ENCODE measurements around the gene NSUN2.
A peak's percentile ranks its signal among the peaks of the same experiment; 100 is the strongest.

Gene NSUN2

DNA sequence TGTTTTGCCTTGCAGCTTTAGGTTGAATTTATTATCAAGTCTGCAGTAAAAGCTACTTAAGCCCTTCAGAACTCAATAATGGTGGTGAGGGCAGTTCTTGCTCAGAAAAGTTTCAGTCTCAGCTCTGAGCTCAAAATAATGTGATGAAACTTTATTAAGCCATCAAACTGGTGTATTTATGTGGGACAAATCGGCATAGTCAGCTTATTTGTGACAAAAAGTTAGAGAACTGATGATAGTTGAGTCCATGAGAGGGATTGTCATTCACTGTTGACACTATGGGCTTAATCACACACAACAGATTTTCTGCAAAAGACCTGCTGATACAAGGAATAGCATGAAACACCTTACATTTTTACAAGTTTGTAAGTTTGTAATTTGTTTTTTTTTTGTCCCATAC lies 9.8 kb upstream of the NSUN2 start:
- DNase-seq: no peak

DNA sequence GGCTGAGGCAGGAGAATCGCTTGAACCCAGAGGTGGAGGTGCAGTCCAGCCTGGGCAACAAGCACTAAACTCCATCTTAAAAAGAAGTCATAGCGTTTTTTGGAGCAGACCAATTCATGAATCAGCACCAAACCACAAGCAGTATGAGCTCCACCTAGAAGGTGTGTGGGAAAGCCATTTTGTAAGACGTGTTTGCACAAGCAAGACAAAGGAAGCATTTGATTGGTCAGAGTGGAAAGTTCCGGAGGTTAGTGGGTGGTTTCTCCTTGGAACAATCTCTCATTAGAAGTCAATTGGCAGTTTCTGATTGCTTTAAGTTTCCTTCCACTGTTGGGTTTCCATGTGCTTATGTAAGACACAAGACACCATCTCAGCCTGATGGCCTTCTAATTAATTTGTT lies 5.4 kb upstream of the NSUN2 start:
- DNase-seq: no peak

DNA sequence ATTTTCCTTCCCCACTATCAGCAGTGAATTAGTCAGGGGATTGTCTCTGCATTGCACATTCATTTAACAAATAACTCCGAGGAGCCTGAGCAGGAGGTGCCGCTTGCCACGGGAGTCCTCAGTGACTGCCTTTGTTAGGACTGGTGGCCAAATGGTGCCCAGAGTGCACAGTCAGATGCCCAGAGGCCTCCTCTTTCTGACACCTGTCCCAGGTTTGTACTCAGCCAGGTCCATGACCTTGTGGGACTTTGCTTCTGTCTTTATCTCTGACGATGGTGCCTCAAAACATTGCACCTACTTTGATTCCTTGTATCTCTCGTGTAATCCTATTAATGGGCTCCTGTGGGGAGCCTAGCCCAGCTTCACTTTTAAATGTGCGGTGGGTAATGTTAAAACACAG lies 4.7 kb upstream of the NSUN2 start:
- DNase-seq: no peak

DNA sequence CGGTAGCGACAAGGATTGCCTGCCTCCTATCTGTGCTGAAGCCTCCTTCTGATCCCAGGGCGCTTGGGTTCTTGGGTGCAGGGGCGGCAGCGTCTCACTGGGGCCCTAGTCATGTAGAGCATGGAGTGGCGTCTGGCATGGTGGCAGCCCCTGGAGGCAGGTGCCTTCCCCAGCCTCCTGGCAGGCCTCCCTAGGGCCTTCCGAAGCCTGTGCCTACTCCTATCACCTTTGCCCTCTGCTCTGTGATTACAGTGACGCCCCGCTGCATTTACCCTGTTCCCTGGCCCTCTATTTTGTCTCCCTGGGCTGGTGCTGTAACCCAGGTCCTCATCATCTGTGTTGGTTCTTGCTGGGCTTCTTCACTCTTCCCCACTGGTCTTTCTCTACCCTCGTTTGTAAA lies 4.2 kb upstream of the NSUN2 start:
- no peak for DNase-seq

DNA sequence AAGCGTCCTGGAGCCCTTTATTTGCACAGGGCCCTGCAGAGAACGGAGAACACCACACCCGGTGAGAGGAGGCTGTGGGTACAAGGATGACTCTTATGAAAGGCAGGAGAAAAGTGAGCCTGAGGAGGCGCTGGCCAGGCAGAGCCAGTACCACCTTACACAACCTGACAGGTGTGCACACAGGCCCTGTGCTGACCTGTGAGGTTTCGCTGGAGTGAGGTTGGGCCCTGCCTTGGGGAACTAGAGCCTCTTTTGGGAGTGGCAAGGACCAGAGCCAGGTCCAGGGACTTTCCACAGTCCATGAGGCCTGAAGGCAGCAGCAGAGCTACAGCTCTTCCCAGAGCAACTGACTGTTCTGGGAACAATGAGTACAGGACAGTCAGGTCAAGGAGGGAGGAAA lies 3.4 kb upstream of the NSUN2 start:
- DNase-seq: peak; percentile 34

DNA sequence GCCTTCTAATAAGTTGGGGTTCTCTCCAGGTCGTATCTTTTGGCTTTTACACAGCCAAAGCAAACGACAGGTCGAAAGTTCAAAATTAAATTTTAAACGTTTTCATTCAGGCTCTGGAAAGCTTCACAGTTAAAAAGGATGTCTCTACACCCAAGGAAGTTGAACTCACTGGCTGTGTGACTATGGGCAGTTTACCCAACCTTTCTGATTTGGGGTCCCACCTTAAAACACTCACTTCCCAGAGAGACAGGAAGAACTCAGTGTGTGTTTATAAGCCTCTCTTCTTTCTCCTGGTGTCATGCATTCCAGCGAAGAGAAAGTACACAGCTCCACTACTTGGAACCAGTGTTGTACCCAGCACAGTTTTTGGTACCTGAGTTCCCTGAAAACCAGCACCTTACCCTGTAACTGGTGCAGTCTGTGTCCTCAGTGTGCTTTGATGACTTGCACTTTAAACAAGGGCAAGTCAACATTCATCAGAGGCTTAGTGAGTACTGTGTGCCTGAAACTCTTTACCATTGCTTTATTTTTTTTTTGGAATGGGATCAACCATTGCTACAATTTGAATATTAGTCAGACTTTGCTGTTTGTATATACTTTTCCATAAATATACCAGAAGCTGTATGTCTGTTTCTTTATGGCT lies 2.1 kb upstream of the NSUN2 start:
- no peak for DNase-seq

DNA sequence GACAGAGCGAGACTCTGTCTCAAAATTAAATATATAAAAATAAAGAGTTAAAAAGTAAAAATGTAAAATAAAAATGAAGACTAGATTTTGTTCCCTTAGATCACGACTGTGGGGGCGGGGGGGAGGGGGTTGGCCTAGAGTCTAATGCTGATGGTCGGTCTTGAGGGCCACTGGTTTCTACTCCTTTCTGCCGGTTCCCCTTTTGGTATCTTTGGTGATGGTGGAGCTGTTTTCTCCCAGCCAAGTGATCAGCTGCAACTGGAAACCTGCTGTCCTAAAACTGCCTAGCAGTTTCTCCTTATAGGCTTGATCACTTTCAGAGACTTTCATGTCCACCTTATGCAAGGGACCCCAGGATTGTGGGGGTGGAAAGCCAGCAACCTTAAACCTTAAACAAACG lies 1.5 kb upstream of the NSUN2 start:
- no peak for DNase-seq

DNA sequence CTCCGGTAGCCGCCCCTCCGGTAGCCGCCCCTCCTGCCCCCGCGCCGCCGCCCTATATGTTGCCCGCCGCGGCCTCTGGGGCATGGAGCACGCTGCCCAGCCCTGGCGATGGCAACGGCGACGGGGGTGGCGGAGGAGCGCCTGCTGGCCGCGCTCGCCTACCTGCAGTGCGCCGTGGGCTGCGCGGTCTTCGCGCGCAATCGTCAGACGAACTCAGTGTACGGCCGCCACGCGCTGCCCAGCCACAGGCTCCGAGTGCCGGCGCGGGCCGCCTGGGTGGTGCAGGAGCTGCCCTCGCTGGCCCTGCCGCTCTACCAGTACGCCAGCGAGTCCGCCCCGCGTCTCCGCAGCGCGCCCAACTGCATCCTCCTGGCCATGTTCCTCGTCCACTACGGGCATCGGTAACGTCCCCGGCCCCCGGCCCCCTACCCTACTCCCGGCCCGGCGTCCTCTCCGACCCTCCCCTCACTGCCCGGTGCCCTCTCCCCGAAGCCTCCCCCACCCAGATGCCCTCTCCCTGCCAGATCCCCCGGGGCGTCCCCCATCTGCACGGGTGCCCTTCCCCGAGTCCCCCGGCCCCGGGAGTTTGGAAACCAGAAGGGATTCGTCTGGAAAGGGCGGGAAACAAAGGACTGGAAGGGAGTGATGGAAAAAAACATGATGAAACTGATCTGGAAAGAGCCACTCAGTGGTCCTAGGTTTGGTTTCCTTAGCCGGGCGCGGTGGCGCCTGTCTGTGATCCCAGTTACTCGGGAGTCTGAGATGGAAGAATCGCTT lies 813 bp upstream of the NSUN2 start:
- peak; percentile 37 for DNase-seq

DNA sequence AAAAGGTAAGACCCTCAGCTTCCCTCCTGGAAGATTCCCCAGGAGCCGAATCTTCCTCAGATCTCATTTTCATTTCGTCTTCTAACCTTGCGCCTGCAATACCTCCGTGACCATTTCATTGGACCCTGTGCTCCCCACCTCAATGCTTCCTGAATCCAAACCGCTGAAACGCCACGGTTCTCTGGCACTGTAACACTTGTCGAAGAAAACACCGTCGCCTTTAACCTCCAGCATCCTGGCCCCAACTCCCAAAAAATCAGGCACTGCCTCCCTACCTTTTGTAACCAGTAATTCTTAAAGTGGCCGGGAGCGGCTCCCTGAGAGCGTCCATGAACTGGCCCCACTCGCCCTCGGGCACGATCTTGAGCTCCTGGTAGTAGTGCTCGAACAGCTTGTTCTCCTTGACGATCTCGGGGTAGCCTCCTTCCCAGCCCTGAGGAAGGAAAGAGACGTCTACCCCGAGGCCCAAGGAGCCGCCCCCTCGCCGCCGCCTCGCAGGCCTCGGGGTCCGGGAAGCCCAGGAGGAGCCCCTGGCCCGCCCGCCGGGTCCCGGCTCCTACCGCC lies 438 bp downstream of the NSUN2 start:
- DNase-seq: no peak

DNA sequence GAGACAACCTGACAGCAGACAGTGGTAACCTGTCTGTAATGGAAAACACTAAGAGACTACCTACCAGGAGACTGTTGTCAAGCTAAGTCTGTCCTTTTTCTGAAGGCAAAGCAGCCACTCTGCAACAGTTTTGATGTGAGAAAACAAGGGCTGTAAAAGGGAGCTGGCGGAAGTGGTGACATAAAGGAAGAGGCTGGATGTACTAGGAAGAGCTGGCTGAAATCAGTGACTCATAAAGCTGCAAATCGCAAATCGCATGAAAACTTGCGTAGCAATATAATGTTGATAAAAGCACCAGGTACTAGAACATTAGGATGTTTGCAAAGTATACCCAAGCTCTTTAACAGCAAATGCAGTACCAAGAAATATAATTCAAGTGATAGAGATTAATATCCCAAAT lies 1.4 kb downstream of the NSUN2 start:
- no peak for DNase-seq

DNA sequence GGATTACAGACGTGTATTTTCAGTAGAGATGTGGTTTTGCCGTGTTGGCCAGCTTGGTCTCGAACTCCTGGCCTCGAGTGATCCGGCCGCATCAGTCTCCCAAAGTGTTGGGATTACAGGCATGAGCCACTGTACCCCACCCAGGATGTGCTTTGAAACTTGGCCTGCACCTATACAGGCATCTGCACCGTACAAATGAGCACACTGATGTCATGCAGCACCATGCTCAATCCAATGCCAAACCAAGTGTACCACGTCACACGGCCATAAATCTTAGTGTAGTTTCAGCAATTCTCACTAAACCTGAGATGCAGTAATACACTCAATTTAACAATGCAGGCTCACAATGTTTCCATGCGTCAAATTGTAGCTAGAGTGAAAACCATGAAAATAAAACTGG lies 6.3 kb downstream of the NSUN2 start:
- no peak for DNase-seq

DNA sequence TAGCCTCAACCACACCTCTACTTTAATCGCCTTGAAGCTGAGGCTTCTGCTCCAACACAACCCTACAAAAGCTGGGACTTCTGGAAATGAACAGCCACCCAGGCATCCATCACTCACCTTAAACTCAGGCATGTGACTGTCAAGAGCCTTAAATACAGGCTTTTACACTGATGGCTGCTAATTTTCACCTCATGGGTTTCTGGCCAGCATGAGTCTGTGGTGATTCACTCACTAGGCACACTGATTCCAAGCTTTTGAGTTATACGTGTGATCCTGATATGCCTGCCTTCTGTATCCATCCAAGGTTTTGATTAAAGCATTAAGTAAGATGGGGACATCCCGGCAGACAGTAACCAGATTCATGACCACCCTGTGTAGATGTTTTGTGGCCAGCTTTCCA lies 8.9 kb downstream of the NSUN2 start:
- DNase-seq: no peak

DNA sequence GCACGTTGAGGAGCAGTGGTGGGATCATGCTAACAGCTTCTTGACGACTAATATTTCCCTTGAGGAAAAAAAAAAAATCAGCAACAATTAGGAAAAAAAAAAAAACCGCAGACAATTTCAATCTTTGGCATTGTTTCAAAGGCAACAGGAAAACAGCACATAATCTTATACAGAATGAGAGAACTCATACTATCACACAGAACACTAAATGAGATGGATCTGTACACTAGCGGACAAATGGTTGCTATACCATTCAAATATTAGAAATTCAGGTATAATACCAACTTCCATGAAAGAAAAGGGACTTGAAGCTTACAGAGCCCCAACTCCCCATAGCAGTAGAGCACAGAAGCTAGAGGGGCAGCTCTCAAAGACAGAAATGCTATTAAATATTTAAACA lies 9.6 kb downstream of the NSUN2 start:
- no peak for DNase-seq

DNA sequence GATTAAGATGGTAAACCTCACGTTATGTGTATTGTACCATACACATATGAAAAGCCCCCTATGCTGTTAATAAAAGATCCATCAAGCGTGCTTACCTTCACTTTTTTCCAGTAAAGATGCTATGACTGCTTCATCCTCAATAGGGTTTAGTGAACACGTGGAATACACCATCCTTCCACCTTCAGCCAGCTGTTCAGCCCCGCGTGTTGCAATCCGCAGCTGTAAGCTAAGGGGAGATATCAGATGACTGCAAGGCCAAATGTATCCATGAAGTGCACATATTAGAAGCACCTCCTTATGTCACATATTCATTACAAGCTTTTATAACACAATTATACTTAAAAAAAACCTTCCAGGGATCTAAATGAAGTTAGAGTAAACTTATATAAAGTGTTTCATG lies 16.2 kb downstream of the NSUN2 start:
- DNase-seq: no peak

DNA sequence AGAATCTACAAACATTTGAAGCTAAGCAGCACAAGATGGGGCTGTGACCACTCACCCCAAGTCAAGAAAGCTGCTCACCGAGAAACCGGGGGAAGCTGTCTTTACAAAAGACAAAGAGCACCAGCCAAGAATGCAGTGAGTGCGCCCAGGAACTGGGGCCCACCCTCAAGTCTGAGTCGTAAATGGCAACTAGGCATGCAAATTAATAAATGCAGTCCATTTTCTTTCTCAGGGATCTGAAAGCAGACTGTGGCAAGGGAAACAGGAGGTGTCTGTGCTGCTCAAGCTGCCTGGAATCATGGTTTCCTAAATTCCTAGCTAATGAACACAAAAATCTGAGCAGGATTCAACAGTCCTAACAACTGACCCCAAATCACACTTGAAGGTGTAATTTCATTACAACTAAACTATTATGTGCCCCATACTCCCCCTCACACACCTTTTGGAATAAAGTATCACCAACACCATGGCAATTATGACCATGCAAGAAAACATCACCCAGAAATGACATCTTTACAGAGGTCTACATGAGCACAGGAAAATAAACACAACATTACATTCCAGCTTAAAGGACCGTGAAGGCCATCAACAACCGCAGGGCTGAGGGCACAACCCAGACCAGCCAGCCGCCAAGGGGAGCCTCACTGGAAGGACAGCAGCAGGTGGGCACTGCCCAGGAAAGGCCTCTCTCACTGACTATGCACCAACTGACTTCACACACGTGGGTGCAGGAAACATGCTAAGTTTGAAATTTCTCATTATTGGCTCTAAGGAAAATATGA lies 17.6 kb downstream of the NSUN2 start:
- no peak for DNase-seq

DNA sequence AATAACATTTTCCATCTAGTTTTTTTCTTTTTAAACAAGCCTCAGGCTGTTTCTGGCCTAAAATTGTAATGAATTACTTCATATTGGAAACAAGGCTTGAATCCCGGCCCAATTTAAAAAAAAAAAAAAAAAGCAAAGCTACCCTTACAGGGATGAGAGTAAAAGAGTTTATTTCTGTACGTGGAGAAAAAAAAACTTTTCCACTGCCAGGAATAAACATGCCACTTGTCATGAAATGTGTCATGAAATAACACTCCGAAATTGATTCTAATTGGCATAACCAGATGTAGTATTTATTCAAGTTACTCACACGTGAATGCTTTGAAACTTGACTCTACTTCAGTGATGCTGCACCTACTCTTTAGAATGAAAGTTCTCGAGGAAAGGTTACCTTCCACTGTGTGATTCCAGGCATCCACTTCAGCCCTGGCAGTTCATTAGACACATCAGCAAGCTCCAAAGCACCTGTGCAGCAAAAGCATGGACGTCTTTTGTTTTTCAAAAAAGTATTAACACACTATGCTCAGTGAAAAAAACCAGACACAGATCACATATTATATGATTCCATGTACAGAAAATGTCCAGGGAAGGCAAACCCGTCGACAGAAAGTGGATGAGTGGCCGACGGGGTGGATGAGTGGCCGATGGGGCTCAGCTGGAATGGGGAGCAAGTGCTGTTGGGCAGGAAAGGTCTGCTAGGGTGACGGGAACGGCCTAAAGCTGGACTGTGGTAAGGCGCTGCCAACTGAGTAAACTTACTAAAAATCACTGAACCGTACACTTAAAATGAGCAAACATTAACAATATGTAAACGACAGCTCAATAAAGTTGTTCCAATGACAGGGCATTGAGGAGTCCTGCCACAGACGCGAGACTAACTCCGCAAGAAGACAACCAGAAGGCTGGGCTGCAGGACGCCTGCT lies 21.2 kb downstream of the NSUN2 start:
- no peak for DNase-seq

DNA sequence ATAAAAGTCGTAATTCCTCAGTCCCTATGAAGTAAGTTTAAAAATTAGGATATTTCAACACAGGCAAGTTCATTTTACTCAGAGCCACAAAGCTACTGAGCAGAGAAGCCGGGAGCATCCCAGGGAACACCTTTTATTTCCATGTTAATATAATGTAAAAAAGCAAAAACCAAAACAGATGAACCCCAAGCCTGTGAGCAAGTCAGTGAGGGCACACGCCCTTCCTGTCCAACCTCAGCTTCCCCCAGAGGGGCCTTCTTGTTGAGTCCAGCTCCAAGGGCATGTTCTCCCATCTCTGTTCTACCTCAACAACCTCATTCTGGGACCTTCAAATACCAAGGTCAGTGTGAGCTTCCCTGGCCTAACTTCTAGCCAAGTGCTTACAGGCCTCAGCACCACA lies 24.8 kb downstream of the NSUN2 start:
- no peak for DNase-seq

DNA sequence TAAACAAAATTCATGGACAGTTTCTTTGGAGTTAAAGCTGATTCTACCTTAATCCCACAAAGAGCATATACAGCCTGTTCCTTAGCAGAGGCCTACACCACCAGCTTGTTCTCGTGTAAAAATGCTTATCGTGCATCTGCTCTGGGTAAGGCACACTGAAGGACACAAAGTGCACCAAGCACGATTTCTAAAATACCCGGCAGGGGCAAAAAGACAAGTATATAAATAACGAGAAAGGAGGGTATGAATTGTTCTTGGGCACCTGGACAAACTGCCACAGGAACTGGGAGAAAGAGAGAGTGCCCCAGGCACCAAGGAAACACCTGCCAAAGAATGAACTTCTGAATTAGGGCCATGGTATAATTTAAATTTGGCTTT lies 25.3 kb downstream of the NSUN2 start:
- no peak for DNase-seq

DNA sequence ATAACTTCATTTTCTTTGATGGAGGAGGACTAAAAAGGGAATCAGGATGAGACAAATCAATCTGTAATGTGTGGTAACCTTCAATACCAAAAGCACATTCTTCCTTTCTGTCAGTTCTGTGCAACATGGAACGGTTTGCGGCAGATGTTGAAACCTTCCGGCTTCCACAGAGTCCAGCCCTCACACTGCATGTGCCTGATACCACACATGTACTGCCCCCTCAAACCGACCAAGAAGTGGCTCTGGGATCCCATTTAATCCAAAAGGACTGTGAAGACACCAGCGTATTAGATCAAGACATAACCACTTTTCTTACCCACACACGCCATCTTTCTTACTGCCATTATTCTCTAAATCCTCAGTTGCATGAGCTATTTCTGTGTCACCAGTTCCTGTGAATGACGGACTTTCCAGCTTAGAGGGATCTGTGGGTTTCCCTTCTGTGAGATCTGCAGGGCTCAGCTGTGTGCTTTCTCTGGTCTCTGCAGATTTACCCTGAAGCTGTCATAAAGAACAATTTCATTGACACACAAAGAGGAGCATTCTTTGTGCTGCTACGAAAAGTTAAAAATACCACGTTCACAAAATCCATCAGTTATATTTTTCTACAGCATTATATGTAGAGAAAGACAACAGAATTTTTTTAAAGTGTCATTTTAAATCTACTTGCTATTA lies 25.8 kb downstream of the NSUN2 start:
- no peak for DNase-seq

DNA sequence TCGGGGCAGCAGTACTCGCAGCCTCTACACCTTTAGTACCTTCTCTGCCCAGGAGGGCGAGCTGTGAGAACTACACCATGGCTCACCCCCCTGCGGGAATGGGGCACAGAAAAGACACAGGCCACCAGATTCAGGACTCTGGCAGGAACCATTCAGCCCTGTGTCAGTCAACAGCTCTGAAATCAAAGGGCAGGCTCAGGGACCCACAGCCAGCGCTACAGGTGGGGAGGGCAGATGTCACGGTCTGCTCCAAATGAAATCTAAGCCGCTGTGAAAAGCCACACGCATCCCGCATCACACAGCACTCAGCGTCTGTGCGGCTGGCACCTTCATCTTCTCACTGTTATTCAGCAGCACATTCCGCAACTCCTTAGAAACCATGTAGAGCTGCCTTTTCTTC lies 27.9 kb downstream of the NSUN2 start:
- DNase-seq: no peak

DNA sequence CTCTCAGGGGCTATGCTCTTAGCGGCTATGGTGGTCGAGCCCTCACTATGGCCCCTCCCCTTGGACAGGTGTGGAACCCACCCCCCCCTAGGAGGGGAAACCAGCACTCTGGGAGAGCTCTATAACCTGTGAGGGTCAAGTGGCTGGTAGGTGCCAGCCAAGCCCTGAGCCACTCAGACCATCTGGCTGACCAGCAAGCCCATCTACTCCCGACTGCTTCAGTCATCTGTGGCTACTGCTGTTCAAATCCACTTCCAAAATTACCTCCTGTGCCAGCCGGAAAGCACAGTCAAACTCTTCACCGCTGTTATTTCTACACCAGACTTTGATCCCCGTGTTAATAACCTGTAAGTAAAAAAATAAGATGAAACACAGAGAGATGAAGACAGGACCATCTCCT lies 28.5 kb downstream of the NSUN2 start:
- no peak for DNase-seq

DNA sequence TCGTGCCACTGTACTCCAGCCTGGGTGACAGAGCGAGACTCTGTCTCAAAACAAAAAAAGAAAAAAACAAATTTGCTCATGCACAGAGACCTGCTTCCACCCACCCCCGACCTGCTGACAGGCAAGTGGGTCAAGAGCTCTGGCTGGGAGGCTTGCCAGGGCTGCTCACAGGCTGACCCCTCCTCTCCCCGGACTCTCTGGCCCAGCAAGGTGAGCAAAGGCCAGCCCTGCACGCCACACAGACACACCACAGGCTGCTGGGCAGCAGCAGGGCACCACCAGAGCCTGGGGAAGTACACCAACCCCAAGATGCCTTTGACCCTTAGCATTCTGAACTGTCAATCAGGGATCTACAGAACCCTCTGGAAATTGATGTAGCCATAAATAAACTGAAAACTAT lies 29.2 kb downstream of the NSUN2 start:
- DNase-seq: no peak

Data from COR-L47 (cell line).